RKO (cell line): Measurements from ENCODE around the gene CCDC50.

Experiments
- DNase-seq: peaks from one replicate; pipeline ENCODE4 v3.0.0-alpha.2; 2016; ENCODE audit warnings: low spot score

CCDC50 gene

DNA sequence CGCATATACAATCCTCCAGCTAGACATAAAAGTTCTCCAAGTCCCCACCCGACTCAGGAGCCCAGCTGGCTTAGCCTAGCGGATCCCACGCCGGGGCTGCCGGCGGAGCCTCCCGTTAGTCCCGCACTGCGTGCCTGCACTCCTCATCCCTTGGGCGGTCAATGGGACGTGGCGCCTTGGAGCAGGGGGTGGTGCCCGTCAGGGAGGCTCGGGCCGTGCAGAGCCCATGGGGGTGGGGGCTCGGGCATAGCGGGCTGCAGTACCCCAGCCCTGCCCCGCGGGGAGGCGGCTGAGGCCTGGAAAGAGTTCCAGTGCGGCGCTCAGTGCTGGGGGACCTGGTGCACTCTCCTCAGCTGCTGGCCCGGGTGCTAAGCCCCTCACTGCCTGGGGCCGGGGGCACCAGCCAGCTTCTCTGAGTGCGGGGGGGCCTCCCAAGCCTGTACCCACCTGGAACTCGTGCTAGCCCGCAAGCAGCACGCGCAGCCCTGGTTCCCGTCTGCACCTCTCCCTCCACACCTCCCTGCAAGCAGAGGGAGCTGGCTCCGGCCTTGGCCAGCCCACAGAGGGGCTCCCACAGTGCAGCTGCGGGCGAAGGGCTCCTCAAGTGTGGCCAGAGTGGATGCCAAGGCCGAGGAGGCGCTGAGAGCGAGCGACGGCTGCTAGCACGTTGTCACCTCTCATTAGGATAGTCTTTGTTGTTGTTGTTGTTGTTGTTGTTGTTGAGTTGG is 12.2 kb upstream of the CCDC50 start:
- DNase-seq, result no peak

DNA sequence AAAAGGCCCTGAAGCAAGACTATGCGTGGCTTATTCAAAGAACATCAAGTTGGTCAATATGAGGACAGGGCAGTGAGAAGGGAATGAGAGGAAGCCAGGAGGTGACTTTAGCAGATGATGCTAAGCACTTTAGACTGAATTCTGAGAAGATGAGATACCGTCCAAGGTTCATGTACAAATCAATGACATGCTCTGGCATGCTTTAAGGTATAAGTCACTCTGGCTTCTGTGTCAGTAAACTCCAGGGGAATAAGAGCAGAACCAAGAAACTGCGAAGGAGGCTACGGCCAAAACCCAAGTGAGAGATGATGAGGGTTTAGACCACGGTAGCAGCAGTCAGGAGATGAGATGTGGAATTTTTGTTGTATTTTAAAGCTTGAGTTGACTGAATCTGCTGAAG is 8.9 kb upstream of the CCDC50 start:
- no peak for DNase-seq

DNA sequence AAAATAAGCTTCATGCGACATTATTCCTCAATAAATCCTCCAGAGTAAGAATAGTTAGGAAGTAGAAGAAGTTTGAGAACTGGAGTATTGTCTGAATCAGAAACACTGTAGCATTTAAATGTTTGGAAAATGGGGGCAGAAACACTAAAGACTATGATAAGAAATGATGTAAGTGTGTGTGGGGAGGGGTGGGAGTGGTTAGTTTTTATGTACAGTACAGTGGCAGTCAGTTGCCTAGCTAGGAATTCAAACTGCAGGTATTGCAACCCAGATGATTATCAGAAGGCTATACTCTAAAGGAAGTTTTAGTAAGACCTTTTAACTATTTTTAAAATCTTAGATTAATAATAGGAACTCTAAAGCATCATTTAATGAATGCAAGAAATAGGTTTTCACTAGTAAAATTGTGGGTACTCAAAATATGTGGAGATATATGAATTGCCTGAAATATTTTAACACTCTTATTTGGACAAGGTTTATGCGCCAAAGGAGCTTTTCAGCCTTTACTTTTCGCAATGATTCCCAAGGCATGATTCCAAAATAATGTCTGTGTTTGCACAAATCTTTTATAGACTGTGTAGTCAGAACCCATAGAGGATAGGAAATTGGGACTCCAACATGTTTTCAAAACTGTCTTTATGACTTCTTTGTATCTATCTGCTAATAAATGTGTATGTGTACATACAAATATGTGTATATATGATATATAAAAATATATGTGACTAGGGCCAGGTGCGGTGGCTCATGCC is 8.0 kb upstream of the CCDC50 start:
- DNase-seq, result no peak

DNA sequence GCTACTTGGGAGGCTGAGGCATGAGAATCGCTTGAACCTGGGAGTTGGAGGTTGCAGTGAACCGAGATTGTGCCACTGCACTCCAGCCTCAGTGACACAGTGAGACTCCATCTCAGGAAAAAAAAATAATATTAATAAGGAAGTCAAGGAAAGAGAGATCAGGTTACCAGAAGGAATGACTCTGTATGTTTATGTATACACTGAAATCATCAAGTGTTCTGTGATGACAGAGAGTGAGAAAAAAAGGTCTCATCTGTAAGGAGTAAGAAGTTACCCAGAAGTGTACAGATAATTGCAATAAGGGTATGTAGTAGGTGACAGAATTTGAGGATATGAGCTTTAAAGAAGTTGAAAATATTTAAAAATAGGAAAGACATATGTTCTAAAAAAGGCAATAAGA is 4.3 kb upstream of the CCDC50 start:
- no peak for DNase-seq

DNA sequence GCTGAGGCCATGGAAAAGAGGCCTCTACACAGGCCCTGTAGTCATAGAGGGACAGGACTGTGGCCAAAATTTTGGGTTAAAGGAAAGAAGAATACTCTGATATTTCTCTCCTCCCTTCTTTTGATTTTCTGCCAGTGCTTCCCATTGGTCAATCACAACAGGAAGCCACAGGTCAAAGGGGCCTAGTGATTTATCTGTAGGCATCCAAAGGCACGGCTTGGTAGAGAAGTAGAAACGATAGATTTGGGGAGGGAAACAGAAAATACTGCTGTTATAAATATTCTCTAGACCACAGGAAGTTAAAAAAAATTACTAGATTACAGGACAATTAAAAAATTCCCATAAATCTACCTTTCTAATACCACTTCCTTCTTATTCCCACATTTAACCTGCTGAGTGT is 1.7 kb upstream of the CCDC50 start:
- no peak for DNase-seq

DNA sequence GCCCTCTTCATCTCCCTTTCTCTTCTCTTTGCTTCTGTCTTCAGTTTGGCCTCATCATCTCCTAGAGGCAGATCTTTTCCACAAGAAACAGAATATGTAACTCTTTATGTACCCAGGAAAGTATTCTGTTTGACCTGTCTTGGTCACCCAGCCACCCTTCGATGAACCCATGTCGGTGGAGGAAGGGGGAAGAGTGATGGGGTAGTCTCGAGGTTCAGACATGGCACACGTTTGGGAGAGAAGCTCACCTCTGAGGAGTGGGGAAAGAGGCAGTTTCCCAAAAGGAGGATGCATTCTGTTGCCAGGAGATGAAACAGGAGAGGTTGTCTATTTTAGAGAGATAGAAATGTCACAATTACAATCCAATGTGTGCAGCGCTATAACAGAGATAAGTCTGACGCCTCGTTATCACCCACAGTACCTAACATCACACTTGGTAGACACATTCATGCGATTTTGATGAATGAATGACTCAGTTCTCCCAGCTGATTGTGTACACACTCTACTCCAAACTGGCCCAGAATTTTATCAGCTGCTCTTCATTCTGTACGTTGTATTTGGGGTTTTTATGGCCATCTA is 722 bp upstream of the CCDC50 start:
- DNase-seq, result peak; percentile 61

DNA sequence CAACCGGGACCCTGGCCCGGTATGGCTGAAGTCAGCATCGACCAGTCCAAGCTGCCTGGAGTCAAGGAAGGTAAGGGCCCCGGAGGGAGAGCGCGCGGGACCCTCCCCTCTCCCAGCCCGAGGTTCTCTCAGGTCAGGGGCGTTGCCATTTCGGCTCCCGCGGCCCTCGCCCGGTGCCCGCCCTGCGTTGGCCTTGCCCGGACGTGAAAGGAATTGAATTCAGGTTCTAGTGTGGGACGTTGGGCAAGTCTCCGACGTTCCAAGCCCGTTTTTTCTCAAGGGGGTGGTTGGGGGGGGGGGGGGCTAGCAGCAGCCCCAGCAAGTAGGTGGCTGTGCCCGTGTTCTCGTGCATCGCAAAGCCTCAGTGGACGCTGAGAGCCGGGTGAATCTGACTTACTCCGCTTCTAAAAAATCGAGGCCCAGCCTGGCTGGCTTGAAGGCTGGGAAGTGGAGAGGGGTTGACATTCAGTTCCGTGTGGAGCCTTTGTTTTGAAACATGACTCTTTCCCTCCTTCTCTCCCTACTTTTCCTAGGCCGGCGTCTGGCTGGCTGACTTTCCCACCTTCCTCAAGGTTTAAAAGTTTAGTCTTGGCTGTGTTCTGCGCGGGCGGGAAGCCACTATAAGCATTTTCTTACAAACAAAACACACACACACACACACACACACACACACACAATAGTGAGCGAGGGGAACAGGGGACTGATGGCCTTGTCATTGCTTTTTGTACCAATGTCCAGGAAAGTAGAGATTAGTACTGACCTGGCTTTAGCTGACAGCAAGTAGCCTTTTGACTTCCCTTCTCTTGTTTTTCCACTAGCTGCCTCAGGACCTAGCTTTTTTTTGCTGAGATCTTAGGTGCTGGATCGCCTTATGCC is 698 bp downstream of the CCDC50 start, which contains the start of gene UTS2B:
TSS of gene UTS2B (minus strand) at position 873 of the 876 bp plus-strand sequence. CDS start 48,337 bp downstream, outside the sequence.
- DNase-seq, result peak; percentile 70

DNA sequence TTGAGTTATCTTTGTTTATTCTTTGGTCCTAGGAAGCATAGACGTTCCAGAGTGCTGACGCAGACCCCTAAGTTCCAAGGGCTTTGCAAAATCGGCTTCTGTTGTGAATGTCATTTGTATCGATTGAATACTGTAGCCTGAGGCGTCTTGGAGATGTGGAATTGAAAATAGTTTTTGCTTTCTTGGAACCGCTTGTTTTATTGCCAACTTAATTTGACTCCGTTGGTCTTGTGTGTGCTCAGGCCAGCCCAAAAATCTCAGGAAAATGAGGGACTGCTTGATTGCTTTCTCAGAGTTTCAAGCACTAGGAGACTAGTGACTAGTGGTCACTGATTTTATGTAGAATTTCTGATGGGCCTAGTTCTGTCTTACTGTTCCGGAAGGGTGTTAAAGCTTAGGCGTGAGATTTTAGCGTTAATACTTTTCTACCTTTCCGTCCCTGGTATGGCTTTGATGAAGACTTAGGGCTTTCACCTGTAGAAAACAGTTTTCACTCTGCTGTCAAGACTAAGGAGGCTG is 1.4 kb downstream of the CCDC50 start:
- DNase-seq, result peak; percentile 77

DNA sequence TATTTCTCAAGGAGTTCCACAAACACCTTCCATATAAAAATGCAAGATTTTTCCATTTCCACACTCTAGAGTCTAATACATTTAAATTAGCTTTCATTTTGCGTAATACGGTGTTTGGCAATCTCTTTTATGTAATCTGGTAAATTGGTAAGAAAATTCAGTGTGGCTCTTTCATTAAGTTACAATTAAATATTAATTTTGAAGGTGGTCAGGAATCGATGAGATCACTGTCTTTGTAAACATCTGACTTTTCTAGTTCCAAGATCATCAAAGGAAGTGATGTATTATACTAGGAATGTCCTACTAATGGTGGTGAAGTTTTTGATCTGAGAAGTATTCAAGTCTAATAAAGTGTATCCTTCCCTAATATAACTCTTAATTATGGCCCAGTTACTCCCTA is 2.2 kb downstream of the CCDC50 start:
- DNase-seq, result peak; percentile 85

DNA sequence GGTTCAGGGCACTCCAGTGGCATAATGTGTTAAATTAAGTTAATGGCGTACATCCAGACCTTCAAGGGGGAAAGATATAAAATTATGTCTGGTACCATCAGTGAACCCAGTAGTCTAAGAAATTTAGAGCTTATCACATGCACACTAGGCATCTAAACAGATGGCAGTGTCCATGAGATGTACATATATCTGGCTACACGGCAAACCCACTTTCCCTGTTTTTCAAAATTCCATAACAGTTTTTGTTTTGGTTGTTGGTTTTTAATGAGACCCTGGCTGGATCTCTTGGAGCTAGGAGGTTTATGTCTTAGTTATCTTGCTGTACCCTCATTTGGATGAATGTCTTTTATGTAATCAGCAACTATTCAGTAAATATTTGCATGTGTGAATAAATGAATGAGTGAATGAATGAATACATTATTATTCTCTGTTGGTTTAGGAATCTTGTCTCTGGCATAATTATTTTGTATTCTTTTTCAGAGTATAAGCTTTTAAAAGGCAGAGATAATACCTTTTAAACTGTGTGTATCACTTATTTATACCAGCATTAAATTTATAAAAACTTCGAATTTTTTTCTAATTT is 4.2 kb downstream of the CCDC50 start:
- DNase-seq, result no peak

DNA sequence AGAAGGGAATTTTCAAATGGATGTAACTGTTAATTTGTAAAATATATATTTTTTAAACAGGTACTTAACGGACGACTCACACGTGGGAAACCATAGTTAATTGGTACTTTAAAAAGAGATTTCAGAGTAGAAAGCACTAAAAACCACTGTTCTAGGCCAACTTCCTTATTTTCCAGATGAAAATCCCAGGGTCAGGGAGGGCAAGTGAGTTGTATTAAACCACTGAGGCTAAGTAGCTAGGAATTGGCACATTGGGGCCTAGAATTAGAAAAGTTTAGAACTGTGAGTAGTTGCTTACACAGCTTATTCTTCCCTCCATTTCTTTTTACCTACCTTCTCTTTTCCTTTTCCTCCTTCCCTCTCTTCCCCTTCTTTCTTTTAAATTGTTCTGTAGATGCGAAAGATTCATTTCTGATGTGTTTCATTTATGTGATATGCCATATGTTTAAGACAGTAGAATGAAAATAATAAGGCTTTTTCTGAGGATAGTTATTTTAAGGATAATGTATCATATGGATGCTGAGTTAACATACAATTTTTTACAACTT is 5.2 kb downstream of the CCDC50 start:
- DNase-seq, result no peak

DNA sequence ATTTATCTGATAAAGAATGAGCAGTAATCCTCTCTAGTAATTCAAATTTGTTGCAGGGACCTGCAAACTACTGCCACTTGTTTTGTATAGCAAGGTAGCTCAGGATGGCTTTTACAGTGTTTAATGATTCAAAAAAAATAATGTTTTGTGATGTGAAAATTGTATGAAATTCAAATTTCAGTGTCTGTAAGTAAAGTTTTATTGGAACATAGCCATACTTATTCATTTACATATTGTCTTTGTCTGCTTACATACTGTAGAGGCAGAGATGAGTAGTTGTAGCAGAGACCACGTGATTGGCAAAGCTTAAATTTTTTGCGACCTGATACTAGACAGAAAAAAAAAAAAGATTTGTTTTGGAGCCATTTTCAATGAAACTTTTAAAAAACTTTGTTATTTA is 7.6 kb downstream of the CCDC50 start:
- no peak for DNase-seq

DNA sequence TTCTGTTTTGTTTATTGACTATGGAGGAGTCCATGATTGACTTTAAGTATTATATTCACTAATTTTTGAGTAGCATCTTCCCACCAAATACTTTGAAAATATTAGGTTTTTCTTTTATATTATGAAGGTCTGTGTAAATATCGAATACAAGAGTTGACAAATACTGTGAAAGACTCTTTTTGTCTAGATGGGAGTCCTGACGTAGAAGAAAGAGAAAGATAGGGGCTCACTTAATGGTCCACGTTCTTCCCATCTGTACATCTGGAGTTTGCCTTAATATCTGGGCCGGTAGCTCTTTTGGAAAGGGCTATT is 8.9 kb downstream of the CCDC50 start:
- DNase-seq, result no peak

DNA sequence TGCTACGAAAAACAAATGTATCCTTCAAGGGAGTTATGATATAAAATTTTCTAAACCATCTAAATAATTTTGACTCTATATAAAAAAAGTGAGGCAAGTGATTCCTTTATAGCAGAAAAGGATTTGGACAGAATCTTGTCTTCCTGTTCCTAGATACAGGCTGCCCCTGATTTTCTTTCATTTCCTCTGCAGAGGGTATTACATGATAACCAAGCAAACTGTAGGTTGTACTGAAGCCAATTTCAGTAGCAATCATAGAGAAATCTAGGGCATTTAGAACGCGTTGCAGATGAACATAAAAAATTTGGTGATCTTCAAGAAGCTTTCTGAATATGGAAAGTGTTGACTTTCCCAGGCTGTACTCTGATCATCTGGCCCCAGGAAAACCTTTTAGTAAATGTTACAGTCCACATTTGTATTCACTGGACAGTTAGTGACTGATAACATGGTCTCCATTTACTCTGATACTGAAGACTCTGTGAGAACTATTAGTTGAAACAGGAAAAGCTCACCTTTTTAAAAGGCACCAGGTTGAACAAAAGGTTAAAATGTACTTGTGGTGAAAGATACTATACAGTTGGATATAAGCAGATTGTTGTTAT is 10.2 kb downstream of the CCDC50 start:
- DNase-seq, result no peak

DNA sequence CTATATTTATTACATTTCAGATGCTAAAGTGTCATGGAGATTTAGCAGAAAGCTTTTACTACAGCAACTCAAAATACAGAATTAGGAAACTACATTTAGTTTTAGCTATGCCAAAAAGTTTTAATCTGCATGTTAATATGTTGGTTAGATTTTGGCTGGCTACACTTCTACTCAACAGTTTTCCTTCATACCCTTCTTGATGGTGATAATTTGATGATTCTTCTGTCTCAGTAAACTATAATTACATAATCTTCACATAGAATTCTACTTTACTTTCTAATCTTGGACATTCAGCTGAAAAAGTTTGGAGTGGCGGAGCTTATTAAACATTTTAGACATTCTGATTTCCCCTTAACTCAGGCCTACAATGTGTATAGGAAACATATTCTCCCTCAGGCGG is 11.2 kb downstream of the CCDC50 start:
- no peak for DNase-seq

DNA sequence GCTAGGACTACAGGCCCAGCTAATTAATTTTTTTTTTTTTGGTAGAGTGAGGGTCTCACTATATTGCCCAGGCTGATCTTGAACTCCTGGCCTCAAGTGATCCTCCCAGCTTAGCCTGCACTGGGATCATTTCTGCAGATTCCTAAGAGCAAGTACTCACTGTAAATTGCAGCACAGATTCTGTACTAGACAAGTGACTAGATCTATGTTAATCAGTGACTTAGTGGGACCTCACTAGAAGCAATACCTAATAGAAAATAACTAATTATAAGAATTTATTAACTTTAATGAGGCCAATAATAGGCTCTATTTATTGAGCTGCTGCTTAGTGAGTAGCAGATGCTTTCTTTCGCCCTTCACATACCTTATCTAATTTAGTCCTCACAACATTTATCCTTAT is 11.8 kb downstream of the CCDC50 start:
- DNase-seq, result no peak

DNA sequence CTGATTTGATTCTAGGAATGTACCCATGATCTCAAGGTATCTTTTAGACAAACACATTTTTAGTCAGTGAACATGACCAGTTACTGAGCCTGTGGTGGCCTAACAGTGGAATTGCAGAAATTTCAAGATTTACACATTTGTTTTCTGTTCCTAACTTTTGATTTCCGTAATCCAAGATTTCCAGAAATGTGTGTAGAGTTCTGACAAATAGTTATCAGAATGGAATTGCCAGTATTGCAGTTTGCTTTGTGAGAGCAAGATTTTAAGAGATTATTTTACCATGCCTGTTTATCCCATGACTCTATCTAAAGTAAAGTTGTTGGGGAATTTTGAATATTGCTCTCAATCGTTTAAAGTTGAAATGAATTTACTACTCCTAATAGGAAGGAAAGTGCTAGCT is 12.8 kb downstream of the CCDC50 start:
- DNase-seq, result no peak

DNA sequence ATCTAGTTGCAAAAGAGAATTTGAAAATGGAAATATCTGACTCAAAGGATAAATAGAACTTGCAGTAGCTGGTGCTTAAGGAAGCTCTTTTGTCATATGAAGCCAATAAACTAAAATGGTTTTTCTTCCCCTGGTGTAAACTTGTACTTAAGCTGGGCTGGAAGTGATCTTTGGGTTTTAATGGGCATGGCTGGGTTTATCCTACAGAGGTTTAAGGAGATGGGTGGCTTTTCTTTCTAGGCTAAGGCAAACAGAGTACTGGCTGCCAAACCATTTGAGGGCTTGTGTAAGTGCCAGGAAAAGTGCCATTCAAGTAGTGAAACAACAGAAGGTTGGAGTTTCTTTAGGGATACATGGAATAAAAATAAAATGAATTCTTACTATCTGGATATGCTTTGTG is 13.2 kb downstream of the CCDC50 start:
- DNase-seq, result no peak

DNA sequence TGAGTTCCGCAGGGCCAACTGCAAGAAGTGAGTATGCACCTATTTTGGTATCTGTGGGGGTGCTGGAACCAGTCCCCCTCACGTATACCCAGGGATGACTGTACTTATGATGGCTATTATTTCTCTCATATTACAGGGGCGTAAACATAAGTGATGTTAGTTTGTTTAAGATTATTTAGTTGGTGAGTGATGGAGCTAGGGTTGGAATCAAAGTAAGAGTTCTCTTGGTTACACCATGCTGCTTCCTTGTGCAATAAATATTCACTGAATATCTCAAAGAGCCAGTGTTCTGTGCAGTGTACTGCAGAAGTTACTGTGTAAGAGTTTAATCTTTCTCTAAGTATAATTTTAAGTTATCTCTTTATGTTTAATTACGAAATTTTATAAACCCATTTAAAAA is 13.9 kb downstream of the CCDC50 start:
- DNase-seq, result no peak

DNA sequence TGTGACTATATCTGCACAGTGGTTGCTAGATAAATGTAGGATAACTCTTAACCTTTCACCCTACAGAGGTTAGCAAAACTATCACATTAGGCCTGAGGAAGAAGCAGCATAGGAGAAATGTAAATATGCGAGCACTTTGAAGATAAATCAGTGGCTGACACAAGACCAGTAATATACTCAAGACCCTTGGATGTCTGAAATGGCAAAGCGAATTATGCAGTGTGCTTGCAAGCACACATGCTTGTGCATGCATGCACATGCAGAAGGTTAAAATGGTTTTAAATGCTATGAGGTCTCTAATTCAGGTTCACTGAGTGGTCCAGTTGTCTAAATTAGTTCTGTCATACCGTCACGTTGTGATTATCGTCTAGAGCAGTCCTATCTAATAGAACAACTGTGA is 14.7 kb downstream of the CCDC50 start:
- no peak for DNase-seq

DNA sequence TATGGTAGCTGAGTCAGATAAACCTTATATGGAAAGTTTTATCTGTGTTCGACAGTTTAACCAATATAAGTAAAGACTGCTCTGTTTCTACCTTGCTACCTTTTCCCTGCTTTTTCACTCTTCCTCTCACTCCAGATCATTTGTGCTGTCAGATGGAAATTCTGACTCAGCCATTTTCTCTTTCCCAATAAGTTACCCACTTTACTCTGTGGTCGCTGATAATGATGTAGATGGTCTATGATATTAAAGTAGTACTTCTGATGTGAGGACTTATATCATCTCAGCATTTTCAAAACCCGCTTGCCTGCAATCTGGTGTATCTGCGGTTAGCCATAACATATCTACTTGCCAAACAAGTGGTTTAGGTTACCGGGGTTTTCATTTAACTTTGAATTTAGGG is 16.1 kb downstream of the CCDC50 start:
- DNase-seq, result no peak
